ENCODE data around the gene CENPW. TPM values are rescaled to one million over a fixed set of nuclear protein-coding genes. Genes with fewer than 3 reads are reported as not detected.

The CENPW gene
- polyA plus RNA-seq, 3 donors, result 3.8 to 18.7 (median 17.6) TPM

GRCh38 chr6:126337323-126337722, 2.6 kb upstream of the CENPW start:
- Mint-ChIP-seq H3K4me1 (peaks cover 18% of the 10 kb centered on the region), H3K36me3 (no peaks in the 10 kb centered on the region), H3K27me3 (ENCODE audit: low read depth in 3 of 3) (no peaks in the 10 kb centered on the region), H3K9me3 (no peaks in the 10 kb centered on the region), H3K4me3 (no peak overlapping the region), H3K27ac (no peak overlapping the region)
- Histone ChIP-seq H3K27me3 (ENCODE audit: control insufficient read depth in 2 of 2, insufficient read depth in 2 of 2, low read length in 2 of 2) (no peaks in the 10 kb centered on the region), H3K4me1 (ENCODE audit: control insufficient read depth in 1 of 2, insufficient read depth in 2 of 2, low read length in 2 of 2) (peaks cover 41 to 47% of the 10 kb centered on the region in 2 donors), H3K4me3 (replicated peaks in 1 of 3; ENCODE audit: low read depth in 2 of 3, low read length in 3 of 3) (peak overlapping the region in 1 of 3 experiments; percentile 9), H3K79me2 (ENCODE audit: insufficient read depth, low read length) (peaks cover 23% of the 10 kb centered on the region), H4K20me1 (ENCODE audit: insufficient read depth, low read length) (no peaks in the 10 kb centered on the region), H2AFZ (ENCODE audit: insufficient read depth, low read depth, low read length, poor library complexity, severe bottlenecking) (peak overlapping the region; percentile 46), H3K9ac (ENCODE audit: insufficient read depth, low read length, poor library complexity, severe bottlenecking) (no peak overlapping the region), H3K9me3 (replicated peaks in 1 of 2; ENCODE audit: control insufficient read depth in 1 of 2, insufficient read depth in 1 of 2, low read length in 2 of 2) (no peaks in the 10 kb centered on the region), H3K27ac (ENCODE audit: low read depth in 1 of 2, low read length in 2 of 2) (peak overlapping the region in 1 of 2 donors; percentile 74), H3K36me3 (replicated peaks in 1 of 2; ENCODE audit: control insufficient read depth in 1 of 2, insufficient read depth in 2 of 2, low read length in 2 of 2) (no peaks in the 10 kb centered on the region), H3K4me2 (replicated peaks; ENCODE audit: extremely low read depth, low read length, poor library complexity, severe bottlenecking) (peak overlapping the region; percentile 19)
- intact Hi-C loops (cut with micrococcal nuclease), result no loop called here
- no peak for TF ChIP-seq CTCF (IDR thresholded peaks at IDR 0.05)
- peak; percentile 88 to 94 (median 91) for DNase-seq
- 32% methylated on average over 3 of the region's 3 CpGs for WGBS (ENCODE audit: insufficient coverage)

- Histone ChIP-seq H4K20me1 (ENCODE audit: insufficient read depth, low read length) (no peaks in the 10 kb centered on the region), H3K4me1 (ENCODE audit: control insufficient read depth in 1 of 2, insufficient read depth in 2 of 2, low read length in 2 of 2) (peaks cover 41 to 49% of the 10 kb centered on the region in 2 donors), H3K4me2 (replicated peaks; ENCODE audit: extremely low read depth, low read length, poor library complexity, severe bottlenecking) (peak overlapping the region; percentile 85), H3K9ac (ENCODE audit: insufficient read depth, low read length, poor library complexity, severe bottlenecking) (no peak overlapping the region), H3K36me3 (replicated peaks in 1 of 2; ENCODE audit: control insufficient read depth in 1 of 2, insufficient read depth in 2 of 2, low read length in 2 of 2) (peaks cover 0 to under 1% of the 10 kb centered on the region in 2 donors), H3K27ac (ENCODE audit: low read depth in 1 of 2, low read length in 2 of 2) (peak overlapping the region in 1 of 2 donors; percentile 83), H2AFZ (ENCODE audit: insufficient read depth, low read depth, low read length, poor library complexity, severe bottlenecking) (peak overlapping the region; percentile 98), H3K9me3 (replicated peaks in 1 of 2; ENCODE audit: control insufficient read depth in 1 of 2, insufficient read depth in 1 of 2, low read length in 2 of 2) (no peaks in the 10 kb centered on the region), H3K79me2 (ENCODE audit: insufficient read depth, low read length) (peaks cover 55% of the 10 kb centered on the region), H3K27me3 (ENCODE audit: control insufficient read depth in 2 of 2, insufficient read depth in 2 of 2, low read length in 2 of 2) (no peaks in the 10 kb centered on the region), H3K4me3 (replicated peaks in 1 of 3; ENCODE audit: low read depth in 2 of 3, low read length in 3 of 3) (peak overlapping the region in 1 of 3 experiments; percentile 99)
- intact Hi-C loops (cut with micrococcal nuclease), result no loop called here
- DNase-seq, result no peak
- TF ChIP-seq CTCF (IDR thresholded peaks at IDR 0.05), result no peak
- Mint-ChIP-seq H3K4me3 (no peak overlapping the region), H3K27ac (no peak overlapping the region), H3K36me3 (peaks cover under 1 to 1% of the 10 kb centered on the region in 2 donors), H3K9me3 (no peaks in the 10 kb centered on the region), H3K27me3 (ENCODE audit: low read depth in 3 of 3) (no peaks in the 10 kb centered on the region), H3K4me1 (peaks cover 30% of the 10 kb centered on the region)
- 17% methylated on average over 1 of the region's 3 CpGs for WGBS (ENCODE audit: insufficient coverage)
Measured at GRCh38 chr6:126341126-126341525, 1.2 kb downstream of the CENPW start.

All from CD14-positive monocyte (primary cell).